Gastroesophageal sphincter (tissue), 4 donors: ENCODE results near the gene MBNL1. TPM values are rescaled to one million over a fixed set of nuclear protein-coding genes. Genes with fewer than 3 reads are reported as not detected.

ENCODE experiments used
- ATAC-seq: fragments of 150-250 bp; one replicate; pipeline ENCODE4 v1.9.1; 2016; ENCODE audit warnings: mild to moderate bottlenecking, moderate library complexity
- H3K27ac ChIP-seq, 4 donors: fragments of 200-600 bp; sonication (generic) in 3 of 4; 1 replicate in 3 of 4; 2 replicates in 1 of 4; pipeline ENCODE4 v1.5.1; 2016 to 2019
- H3K27me3 ChIP-seq: fragments of 200-600 bp; sonication (generic); one replicate; pipeline ENCODE4 v1.5.1; 2019
- H3K36me3 ChIP-seq, 2 donors: fragments of 200-600 bp; sonication (generic); one replicate each; pipeline ENCODE4 v1.5.1; 2019; ENCODE audit warnings: control low read depth in 1 of 2
- H3K4me1 ChIP-seq, 3 donors: fragments of 200-600 bp; sonication (generic); 1 replicate in 2 of 3; 2 replicates in 1 of 3; pipeline ENCODE4 v1.5.1; 2016 to 2019; ENCODE audit warnings: control low read depth in 2 of 3
- H3K4me3 ChIP-seq, 2 donors: fragments of 200-600 bp; sonication (generic); one replicate each; pipeline ENCODE4 v1.5.1; 2019; ENCODE audit warnings: mild to moderate bottlenecking in 1 of 2, moderate library complexity in 1 of 2
- H3K9me3 ChIP-seq, 3 donors: fragments of 200-600 bp; sonication (generic); one replicate each; pipeline ENCODE4 v1.5.1; 2017 to 2019; ENCODE audit warnings: control low read depth in 2 of 3
- CTCF ChIP-seq, 4 experiments: fragments of 200-600 bp in 2 of 4; fragments of 450-650 bp in 2 of 4; sonication (generic) in 1 of 4; IDR thresholded peaks; one replicate each; pipeline ENCODE4 v1.5.1; 2017 to 2019; ENCODE audit warnings: antibody characterized with exemption in 4 of 4, mild to moderate bottlenecking in 2 of 4, moderate library complexity in 2 of 4
- EP300 ChIP-seq: sonication (generic); formaldehyde crosslinking; IDR thresholded peaks from one replicate; pipeline ENCODE4 v1.6.1; 2017; ENCODE audit warnings: antibody characterized with exemption, mild to moderate bottlenecking
- POLR2A ChIP-seq, 2 donors: fragments of 450-650 bp; IDR thresholded peaks; one replicate each; pipeline ENCODE4 v1.6.1; 2017; ENCODE audit warnings: antibody characterized with exemption in 2 of 2, mild to moderate bottlenecking in 2 of 2, moderate library complexity in 1 of 2
- POLR2AphosphoS5 ChIP-seq: sonication (generic); formaldehyde crosslinking; IDR thresholded peaks from one replicate; pipeline ENCODE4 v1.6.1; 2017; ENCODE audit warnings: antibody characterized with exemption
- WGBS, 2 donors: methylation state at CpG; one replicate each; pipeline ENCODE4 v1.1.5; 2018; ENCODE audit warnings: low coverage in 1 of 2; 5-methylcytosine and 5-hydroxymethylcytosine counted together
- total RNA-seq, 4 donors: library from RNA; depleted of rRNA; stranded (reverse); fragments of >200 nt; gene quantifications; one replicate each; pipeline ENCODE4 v1.1.0, GENCODE V29; 2016

The MBNL1 gene
- total RNA-seq, 4 donors from 2014 or later, result 623 to 745 (median 684) TPM

GRCh38 chr3:152251916-152252315 lies 16.8 kb upstream of the MBNL1 start:
- Histone ChIP-seq H3K27ac (no peak overlapping the region), H3K9me3 (no peaks in the 10 kb centered on the region), H3K36me3 (no peaks in the 10 kb centered on the region), H3K4me3 (no peak overlapping the region), H3K4me1 (peaks cover 0 to 2% (median 0%) of the 10 kb centered on the region in 3 donors), H3K27me3 (no peaks in the 10 kb centered on the region)
- TF ChIP-seq POLR2A (IDR thresholded peaks at IDR 0.05) (no peak), POLR2AphosphoS5 (no peak), CTCF (IDR thresholded peaks at IDR 0.05) (no peak), EP300 (no peak)
- no peak for ATAC-seq

- Histone ChIP-seq H3K36me3 (no peaks in the 10 kb centered on the region), H3K27ac (no peak overlapping the region), H3K27me3 (no peaks in the 10 kb centered on the region), H3K9me3 (no peaks in the 10 kb centered on the region), H3K4me3 (no peak overlapping the region), H3K4me1 (peaks cover 0 to 11% (median 2%) of the 10 kb centered on the region in 3 donors)
- 73 to 87% methylated on average over 3 of the region's 3 CpGs for WGBS, 2 donors
- no peak for ATAC-seq
- no peak for TF ChIP-seq POLR2A (IDR thresholded peaks at IDR 0.05)
- TF ChIP-seq POLR2AphosphoS5, result no peak
- no peak for TF ChIP-seq CTCF (IDR thresholded peaks at IDR 0.05)
- no peak for TF ChIP-seq EP300
Observed at GRCh38 chr3:152252755-152253154, 16.0 kb upstream of the MBNL1 start.

- Histone ChIP-seq H3K27me3 (no peaks in the 10 kb centered on the region), H3K9me3 (no peaks in the 10 kb centered on the region), H3K36me3 (no peaks in the 10 kb centered on the region), H3K4me1 (peaks cover 0 to 18% (median 3%) of the 10 kb centered on the region in 3 donors), H3K27ac (no peak overlapping the region), H3K4me3 (no peak overlapping the region)
- no peak for ATAC-seq
- WGBS, 2 donors, result 67 to 83% methylated on average over 1 of the region's 1 CpG
- TF ChIP-seq POLR2AphosphoS5 (no peak), EP300 (no peak), POLR2A (IDR thresholded peaks at IDR 0.05) (no peak), CTCF (IDR thresholded peaks at IDR 0.05) (no peak)
Observed at GRCh38 chr3:152253514-152253913, 15.2 kb upstream of the MBNL1 start.

GRCh38 chr3:152254041-152254440 lies 14.7 kb upstream of the MBNL1 start:
- Histone ChIP-seq H3K4me3 (no peak overlapping the region), H3K27me3 (no peaks in the 10 kb centered on the region), H3K27ac (no peak overlapping the region), H3K36me3 (no peaks in the 10 kb centered on the region), H3K9me3 (no peaks in the 10 kb centered on the region), H3K4me1 (peaks cover 0 to 23% (median 9%) of the 10 kb centered on the region in 3 donors)
- no peak for TF ChIP-seq POLR2AphosphoS5
- no peak for TF ChIP-seq CTCF (IDR thresholded peaks at IDR 0.05)
- TF ChIP-seq POLR2A (IDR thresholded peaks at IDR 0.05), result no peak
- TF ChIP-seq EP300, result no peak
- 61 to 63% methylated on average over 2 of the region's 2 CpGs for WGBS, 2 donors
- no peak for ATAC-seq

- H3K9me3 ChIP-seq, result no peaks in the 10 kb centered on the region
- H3K36me3 ChIP-seq, result no peaks in the 10 kb centered on the region
- ATAC-seq, result no peak
- H3K27ac ChIP-seq, result no peak overlapping the region
- TF ChIP-seq POLR2A (IDR thresholded peaks at IDR 0.05) (no peak), EP300 (no peak), CTCF (IDR thresholded peaks at IDR 0.05) (no peak), POLR2AphosphoS5 (no peak)
- no peak overlapping the region for H3K4me3 ChIP-seq
- WGBS, 2 donors, result 100% methylated on average over 1 of the region's 1 CpG
- no peaks in the 10 kb centered on the region for H3K27me3 ChIP-seq
- peaks cover 0 to 35% (median 11%) of the 10 kb centered on the region in 3 donors for H3K4me1 ChIP-seq
Observed at GRCh38 chr3:152255290-152255689, 13.4 kb upstream of the MBNL1 start.
